T-helper 1 cell (primary cell): Measurements from ENCODE around the gene SAYSD1.
"Not testable (repeated sequence)": the region's sequence is repeated elsewhere in the genome, so short reads cannot be mapped to it uniquely, and the experiment has no call there.

Experiments
- DNase-seq, 5 donors: peaks; one replicate each; pipeline ENCODE4 v3.0.0-alpha.2; 2012 to 2020
- total RNA-seq, 4 donors: gene quantifications; one replicate each; lab custom pipeline; 2026; lab: John Stamatoyannopoulos, UW

SAYSD1 gene
- total RNA-seq: 20.5 to 35.2 (median 29.9) reads per million in 4 donors

GRCh38 chr6:39114704-39115599, at the start of gene SAYSD1:
SAYSD1 (minus strand) TSS chr6:39115186; CDS start chr6:39115089, 97 bp downstream.
- DNase-seq: peak; percentile 84 to 97 (median 85)

- DNase-seq: no peak
Measured at GRCh38 chr6:39157511-39157910, 42.5 kb upstream of the SAYSD1 start.

- no peak for DNase-seq
Measured at GRCh38 chr6:39156801-39157200, 41.8 kb upstream of the SAYSD1 start.

GRCh38 chr6:39154705-39155104, 39.7 kb upstream of the SAYSD1 start:
- DNase-seq: no peak

GRCh38 chr6:39153766-39154397, 38.9 kb upstream of the SAYSD1 start:
- peak in 1 of 5 donors; percentile 72 for DNase-seq

- DNase-seq: no peak
Measured at GRCh38 chr6:39152262-39152661, 37.3 kb upstream of the SAYSD1 start.

- DNase-seq: no peak
Measured at GRCh38 chr6:39151211-39151610, 36.2 kb upstream of the SAYSD1 start.

GRCh38 chr6:39144481-39145173, 29.6 kb upstream of the SAYSD1 start:
- no peak for DNase-seq

- peak in 1 of 5 donors; percentile 28 for DNase-seq
Measured at GRCh38 chr6:39143238-39143930, 28.4 kb upstream of the SAYSD1 start.

- no peak for DNase-seq
Measured at GRCh38 chr6:39140556-39141167, 25.7 kb upstream of the SAYSD1 start.

GRCh38 chr6:39137245-39137644, 22.3 kb upstream of the SAYSD1 start:
- DNase-seq: peak in 2 of 5 donors; percentile 11 to 28

GRCh38 chr6:39136207-39136606, 21.2 kb upstream of the SAYSD1 start:
- not testable (repeated sequence) for DNase-seq

- not testable (repeated sequence) for DNase-seq
Measured at GRCh38 chr6:39134761-39135160, 19.8 kb upstream of the SAYSD1 start.

GRCh38 chr6:39130691-39131090, 15.7 kb upstream of the SAYSD1 start:
- no peak for DNase-seq

- no peak for DNase-seq
Measured at GRCh38 chr6:39128832-39129231, 13.8 kb upstream of the SAYSD1 start.

- DNase-seq: no peak
Measured at GRCh38 chr6:39128106-39128505, 13.1 kb upstream of the SAYSD1 start.

- DNase-seq: no peak
Measured at GRCh38 chr6:39124114-39124513, 9.1 kb upstream of the SAYSD1 start.

GRCh38 chr6:39118921-39119320, 3.9 kb upstream of the SAYSD1 start:
- no peak for DNase-seq

GRCh38 chr6:39114388-39114703, 640 bp downstream of the SAYSD1 start:
- DNase-seq: no peak

GRCh38 chr6:39113788-39114187, 1.2 kb downstream of the SAYSD1 start:
- DNase-seq: no peak

GRCh38 chr6:39111280-39111679, 3.7 kb downstream of the SAYSD1 start:
- peak in 1 of 5 donors; percentile 40 for DNase-seq
